CD4-positive, alpha-beta T cell treated with Interleukin-6 at 100 ng/mL for 8 hours (primary cell): ENCODE data around the gene QRFP.

ENCODE experiments used
- DNase-seq: peaks from one replicate; pipeline ENCODE4 v3.0.0-alpha.2; 2020; ENCODE audit warnings: mixed read lengths, low spot score

QRFP gene

GRCh38 chr9:130872093-130872492 is 24.5 kb downstream of the QRFP start:
- DNase-seq = no peak

GRCh38 chr9:130871395-130872062 is 25.1 kb downstream of the QRFP start:
- no peak for DNase-seq

GRCh38 chr9:130870491-130871381 is 25.9 kb downstream of the QRFP start:
- DNase-seq = no peak

- DNase-seq = no peak
Measured at GRCh38 chr9:130869250-130869649, 27.4 kb downstream of the QRFP start.

- DNase-seq = no peak
Measured at GRCh38 chr9:130868230-130868629, 28.4 kb downstream of the QRFP start.

- DNase-seq = no peak
Measured at GRCh38 chr9:130867556-130867955, 29.1 kb downstream of the QRFP start.

GRCh38 chr9:130866474-130866965 is 30.1 kb downstream of the QRFP start:
- peak; percentile 34 for DNase-seq

GRCh38 chr9:130865921-130866320 is 30.7 kb downstream of the QRFP start:
- no peak for DNase-seq

- DNase-seq = no peak
Measured at GRCh38 chr9:130864541-130864940, 32.1 kb downstream of the QRFP start.

GRCh38 chr9:130862747-130863146 is 33.9 kb downstream of the QRFP start:
- no peak for DNase-seq

- no peak for DNase-seq
Measured at GRCh38 chr9:130862217-130862616, 34.4 kb downstream of the QRFP start.

- no peak for DNase-seq
Measured at GRCh38 chr9:130861372-130862180, 35.0 kb downstream of the QRFP start.

GRCh38 chr9:130860458-130861316 is 35.9 kb downstream of the QRFP start:
- DNase-seq = no peak

- no peak for DNase-seq
Measured at GRCh38 chr9:130858739-130859705, 37.6 kb downstream of the QRFP start.

GRCh38 chr9:130857864-130858738 is 38.5 kb downstream of the QRFP start:
- no peak for DNase-seq

- no peak for DNase-seq
Measured at GRCh38 chr9:130856474-130856873, 40.1 kb downstream of the QRFP start.

GRCh38 chr9:130854835-130855234 is 41.8 kb downstream of the QRFP start:
- DNase-seq = no peak

- no peak for DNase-seq
Measured at GRCh38 chr9:130854092-130854491, 42.5 kb downstream of the QRFP start.

GRCh38 chr9:130852801-130853200 is 43.8 kb downstream of the QRFP start:
- DNase-seq = no peak
